HUES64 (cell line): ENCODE data around the gene VAV3.

Experiments used
- H3K27ac ChIP-seq: 2 replicates; pipeline ENCODE4 v1.7.0; 2013; ENCODE audit warnings: low read depth, low read length, inconsistent platforms
- H3K27me3 ChIP-seq: 2 replicates; pipeline ENCODE4 v1.6.1; 2013; ENCODE audit warnings: mild to moderate bottlenecking, low read length; ENCODE audit not compliant: insufficient read depth
- H3K36me3 ChIP-seq: 2 replicates; pipeline ENCODE4 v1.6.1; 2013; ENCODE audit warnings: mild to moderate bottlenecking, low read length; ENCODE audit not compliant: insufficient read depth
- H3K4me1 ChIP-seq: 2 replicates; pipeline ENCODE4 v1.6.1; 2013; ENCODE audit warnings: mild to moderate bottlenecking, low read length, moderate library complexity; ENCODE audit not compliant: insufficient read depth
- H3K4me3 ChIP-seq: 2 replicates; pipeline ENCODE4 v1.5.1; 2013; ENCODE audit warnings: mild to moderate bottlenecking, low read length, moderate library complexity
- H3K9ac ChIP-seq: 2 replicates; pipeline ENCODE4 v1.6.1; 2013; ENCODE audit warnings: mild to moderate bottlenecking, low read depth, low read length
- H3K9me3 ChIP-seq: 2 replicates; pipeline ENCODE4 v1.6.1; 2013; ENCODE audit warnings: low read depth, low read length; ENCODE audit not compliant: insufficient read depth
- WGBS: fragments of 150-250, 120-280 bp; methylation state at CpG from one replicate; pipeline ENCODE4 v1.1.7; 2013; ENCODE audit warnings: missing lambda C conversion rate; 5-methylcytosine and 5-hydroxymethylcytosine counted together

VAV3 gene

GRCh38 chr1:107935396-107936064, 29.4 kb downstream of the VAV3 start:
- Histone ChIP-seq H3K36me3 (no peaks in the 10 kb centered on the region), H3K27ac (no peak overlapping the region), H3K9ac (no peak overlapping the region), H3K9me3 (no peaks in the 10 kb centered on the region), H3K4me1 (peaks cover 41% of the 10 kb centered on the region), H3K27me3 (no peaks in the 10 kb centered on the region), H3K4me3 (no peak overlapping the region)
- 91% methylated on average over 4 of the region's 4 CpGs for WGBS

- no peaks in the 10 kb centered on the region for H3K27me3 ChIP-seq
- WGBS: 98% methylated on average over 5 of the region's 5 CpGs
- H3K9me3 ChIP-seq: no peaks in the 10 kb centered on the region
- no peaks in the 10 kb centered on the region for H3K36me3 ChIP-seq
- H3K4me3 ChIP-seq: no peak overlapping the region
- peaks cover 41% of the 10 kb centered on the region for H3K4me1 ChIP-seq
- no peak overlapping the region for H3K9ac ChIP-seq
- no peak overlapping the region for H3K27ac ChIP-seq
Observed at GRCh38 chr1:107934578-107934977, 30.4 kb downstream of the VAV3 start.

DNA sequence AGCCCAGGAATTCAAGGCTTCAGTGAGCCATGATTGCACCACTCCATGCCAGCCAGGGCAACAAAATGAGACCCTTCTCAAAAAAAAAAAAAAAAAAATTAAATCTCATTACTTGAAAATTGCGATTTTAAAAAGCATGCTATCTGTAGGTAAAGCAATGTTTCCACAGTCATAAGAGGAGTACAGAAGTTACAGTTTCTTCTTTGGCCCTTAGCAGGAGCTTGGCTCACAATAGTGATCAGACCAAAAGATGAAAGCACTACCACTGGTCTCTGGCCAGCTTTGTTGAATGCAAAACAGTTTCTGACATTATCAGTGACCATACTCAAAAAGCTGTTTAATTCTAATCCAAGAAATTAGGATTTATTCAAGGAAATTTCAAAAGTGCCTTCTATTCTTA, 31.2 kb downstream of the VAV3 start:
- no peak overlapping the region for H3K9ac ChIP-seq
- no peak overlapping the region for H3K27ac ChIP-seq
- H3K9me3 ChIP-seq: no peaks in the 10 kb centered on the region
- no peaks in the 10 kb centered on the region for H3K27me3 ChIP-seq
- no peaks in the 10 kb centered on the region for H3K36me3 ChIP-seq
- H3K4me3 ChIP-seq: no peak overlapping the region
- WGBS: 92% methylated on average over 1 of the region's 1 CpG
- peaks cover 41% of the 10 kb centered on the region for H3K4me1 ChIP-seq

DNA sequence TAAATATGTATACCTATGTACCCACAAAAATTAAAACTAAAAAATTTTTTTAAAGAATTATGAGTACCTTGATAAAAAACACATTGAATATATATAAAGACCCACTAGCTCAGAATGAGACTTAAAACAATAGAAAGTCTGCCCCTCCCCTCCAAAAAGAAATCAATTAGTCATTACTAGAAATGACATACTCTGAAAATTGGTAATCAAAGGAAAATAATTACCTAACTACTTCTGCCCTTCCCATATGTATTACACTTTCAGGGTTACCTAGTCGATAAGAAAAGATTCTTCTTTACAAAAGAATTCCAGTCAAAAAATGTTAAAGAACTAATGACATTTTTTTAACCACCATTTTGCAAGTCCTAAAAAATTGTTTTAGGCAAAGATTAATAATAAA, 34.7 kb downstream of the VAV3 start:
- 95% methylated on average over 1 of the region's 1 CpG for WGBS
- no peaks in the 10 kb centered on the region for H3K36me3 ChIP-seq
- no peak overlapping the region for H3K4me3 ChIP-seq
- H3K9ac ChIP-seq: no peak overlapping the region
- H3K27me3 ChIP-seq: no peaks in the 10 kb centered on the region
- no peaks in the 10 kb centered on the region for H3K9me3 ChIP-seq
- H3K4me1 ChIP-seq: peaks cover 14% of the 10 kb centered on the region
- no peak overlapping the region for H3K27ac ChIP-seq

- Histone ChIP-seq H3K36me3 (no peaks in the 10 kb centered on the region), H3K27me3 (no peaks in the 10 kb centered on the region), H3K4me1 (peaks cover 9% of the 10 kb centered on the region), H3K9ac (no peak overlapping the region), H3K4me3 (no peak overlapping the region), H3K27ac (no peak overlapping the region), H3K9me3 (no peaks in the 10 kb centered on the region)
- 91% methylated on average over 2 of the region's 2 CpGs for WGBS
Observed at GRCh38 chr1:107927820-107928219, 37.2 kb downstream of the VAV3 start.

GRCh38 chr1:107926436-107927080, 38.4 kb downstream of the VAV3 start:
- no peaks in the 10 kb centered on the region for H3K36me3 ChIP-seq
- peaks cover 4% of the 10 kb centered on the region for H3K4me1 ChIP-seq
- no peak overlapping the region for H3K4me3 ChIP-seq
- H3K9me3 ChIP-seq: no peaks in the 10 kb centered on the region
- H3K9ac ChIP-seq: no peak overlapping the region
- WGBS: 99% methylated on average over 3 of the region's 3 CpGs
- H3K27ac ChIP-seq: no peak overlapping the region
- no peaks in the 10 kb centered on the region for H3K27me3 ChIP-seq

DNA sequence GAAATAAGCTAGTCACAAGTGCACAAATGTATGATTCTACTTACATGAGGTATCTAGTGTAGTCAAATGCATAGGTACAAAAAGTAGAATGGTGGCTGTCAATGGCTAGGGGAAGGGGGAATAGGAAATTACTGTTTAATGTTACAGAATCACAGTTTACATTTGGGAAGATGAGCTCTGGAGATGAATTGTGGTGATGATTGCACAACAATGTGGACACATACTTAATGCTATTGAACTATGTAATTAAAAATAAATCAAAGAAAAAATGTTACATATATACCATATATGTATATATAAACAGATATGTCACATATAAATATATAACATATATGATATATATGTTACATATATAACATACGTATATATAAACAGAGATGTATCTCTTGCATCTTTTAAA, 39.4 kb downstream of the VAV3 start:
- no peaks in the 10 kb centered on the region for H3K4me1 ChIP-seq
- no peak overlapping the region for H3K4me3 ChIP-seq
- H3K27me3 ChIP-seq: no peaks in the 10 kb centered on the region
- H3K9me3 ChIP-seq: no peaks in the 10 kb centered on the region
- no peak overlapping the region for H3K9ac ChIP-seq
- WGBS: no CpG with 5 or more reads among the region's 1 CpG
- H3K27ac ChIP-seq: no peak overlapping the region
- H3K36me3 ChIP-seq: no peaks in the 10 kb centered on the region

GRCh38 chr1:107920999-107921398, 44.0 kb downstream of the VAV3 start:
- 91% methylated on average over 6 of the region's 6 CpGs for WGBS
- Histone ChIP-seq H3K4me3 (no peak overlapping the region), H3K9ac (no peak overlapping the region), H3K4me1 (no peaks in the 10 kb centered on the region), H3K27me3 (no peaks in the 10 kb centered on the region), H3K27ac (no peak overlapping the region), H3K9me3 (no peaks in the 10 kb centered on the region), H3K36me3 (no peaks in the 10 kb centered on the region)

GRCh38 chr1:107920561-107920960, 44.4 kb downstream of the VAV3 start:
- Histone ChIP-seq H3K9ac (no peak overlapping the region), H3K27me3 (no peaks in the 10 kb centered on the region), H3K4me1 (no peaks in the 10 kb centered on the region), H3K27ac (no peak overlapping the region), H3K9me3 (no peaks in the 10 kb centered on the region), H3K4me3 (no peak overlapping the region), H3K36me3 (no peaks in the 10 kb centered on the region)
- WGBS: no CpG with 5 or more reads among the region's 1 CpG

DNA sequence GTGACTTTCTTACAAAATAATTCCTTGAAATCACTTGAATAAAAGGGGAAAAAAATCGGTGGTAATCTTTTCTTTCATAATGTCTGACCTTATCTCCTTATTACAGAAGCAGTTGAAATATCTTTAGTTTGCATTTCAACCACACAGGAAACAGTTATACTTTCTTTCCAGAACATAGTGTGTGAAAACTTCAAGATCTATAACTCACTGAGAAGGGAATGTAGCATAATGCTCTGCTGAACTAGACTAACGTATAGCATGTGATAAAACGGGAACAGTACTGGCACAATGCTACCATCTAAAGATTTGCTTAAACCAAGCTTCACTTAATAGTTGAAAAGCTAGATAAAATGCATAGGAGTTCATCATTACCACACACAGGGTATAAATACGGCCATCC, 45.0 kb downstream of the VAV3 start:
- Histone ChIP-seq H3K27me3 (no peaks in the 10 kb centered on the region), H3K9me3 (no peaks in the 10 kb centered on the region), H3K27ac (no peak overlapping the region), H3K9ac (no peak overlapping the region), H3K4me3 (no peak overlapping the region), H3K36me3 (no peaks in the 10 kb centered on the region), H3K4me1 (no peaks in the 10 kb centered on the region)
- 85% methylated on average over 2 of the region's 4 CpGs for WGBS

GRCh38 chr1:107914119-107914765, 50.7 kb downstream of the VAV3 start:
- Histone ChIP-seq H3K4me1 (no peaks in the 10 kb centered on the region), H3K9ac (no peak overlapping the region), H3K9me3 (no peaks in the 10 kb centered on the region), H3K36me3 (no peaks in the 10 kb centered on the region), H3K27ac (no peak overlapping the region), H3K4me3 (no peak overlapping the region), H3K27me3 (no peaks in the 10 kb centered on the region)
- WGBS: 96% methylated on average over 7 of the region's 7 CpGs
